H1 (cell line): ENCODE data around the gene TMEM198. TPM values are rescaled to one million over a fixed set of nuclear protein-coding genes. Genes with fewer than 3 reads are reported as not detected.

Source experiments
- CTCF ChIA-PET: fragments of 300-600 bp; sonication (Branson Sonifier 250); formaldehyde crosslinking; loops from one replicate; lab custom pipeline; 2021; ENCODE audit not compliant: partially characterized antibody; lab: Charles Lee
- POLR2A ChIA-PET: fragments of 300-600 bp; sonication (Branson Sonifier 250); formaldehyde crosslinking; loops from one replicate; lab custom pipeline; 2021; ENCODE audit warnings: inconsistent platforms; ENCODE audit not compliant: partially characterized antibody; lab: Charles Lee
- DNase-seq, 2 experiments: peaks; one replicate each; pipeline versions ENCODE4 v3.0.0 to v3.0.0-alpha.2; 2010 to 2022; ENCODE audit warnings: low spot score in 2 of 2, low read depth in 1 of 2, mixed read lengths in 1 of 2
- FAIRE-seq: peaks from 2 replicates; lab custom pipeline; 2011; peaks lifted over from hg19 to GRCh38; lab: Jason Lieb, UNC
- H2AFZ ChIP-seq: 2 replicates; pipeline ENCODE4 v1.8.1; 2012; ENCODE audit warnings: low read length, inconsistent platforms
- H2AK5ac ChIP-seq: 2 replicates; pipeline ENCODE4 v1.6.1; 2013; ENCODE audit warnings: low read depth, low read length
- H2BK120ac ChIP-seq: replicated peaks from 2 replicates; pipeline ENCODE3; 2013; ENCODE audit warnings: low read depth, low read length, inconsistent platforms
- H2BK12ac ChIP-seq: 2 replicates; pipeline ENCODE4 v1.6.1; 2013; ENCODE audit warnings: low read depth, low read length
- H2BK15ac ChIP-seq: 2 replicates; pipeline ENCODE4 v1.6.1; 2013; ENCODE audit warnings: low read length
- H2BK20ac ChIP-seq: 2 replicates; pipeline ENCODE4 v1.6.1; 2013; ENCODE audit warnings: low read length
- H2BK5ac ChIP-seq: 2 replicates; pipeline ENCODE4 v1.6.1; 2013; ENCODE audit warnings: low read depth, low read length
- H3K14ac ChIP-seq: 2 replicates; pipeline ENCODE4 v1.6.1; 2013; ENCODE audit warnings: inconsistent platforms; ENCODE audit not compliant: insufficient read length
- H3K18ac ChIP-seq: 2 replicates; pipeline ENCODE4 v1.6.1; 2013; ENCODE audit warnings: low read length; ENCODE audit errors: extremely low read depth
- H3K23ac ChIP-seq: 2 replicates; pipeline ENCODE4 v1.6.1; 2013; ENCODE audit warnings: inconsistent platforms; ENCODE audit not compliant: insufficient read length
- H3K23me2 ChIP-seq: 2 replicates; pipeline ENCODE4 v1.6.1; 2013; ENCODE audit warnings: low read depth, low read length
- H3K27ac ChIP-seq: 2 replicates; pipeline ENCODE4 v1.6.1; 2011; ENCODE audit warnings: low read depth, low read length, inconsistent platforms
- H3K27me3 ChIP-seq, 4 experiments: replicated peaks in 1 of 4; 1 replicate in 1 of 4; 2 replicates in 3 of 4; pipeline versions ENCODE4 v1.6.1 to v1.8.1; 2011 to 2013; ENCODE audit warnings: low read length in 3 of 4, mild to moderate bottlenecking in 3 of 4, inconsistent platforms in 2 of 4, mixed read lengths in 2 of 4, moderate library complexity in 1 of 4; ENCODE audit not compliant: control insufficient read depth in 3 of 4, insufficient read depth in 3 of 4; ENCODE audit errors: extremely low read depth in 1 of 4
- H3K36me3 ChIP-seq, 4 experiments: 2 replicates each; pipeline versions ENCODE4 v1.6.1 to v1.8.1; 2011 to 2013; ENCODE audit warnings: mild to moderate bottlenecking in 4 of 4, low read length in 3 of 4, moderate library complexity in 2 of 4, control low read depth in 1 of 4, inconsistent platforms in 1 of 4; ENCODE audit not compliant: insufficient read depth in 4 of 4, control insufficient read depth in 2 of 4
- H3K4ac ChIP-seq: replicated peaks from 2 replicates; pipeline ENCODE3; 2013; ENCODE audit warnings: low read length, low read depth, mixed read lengths, inconsistent platforms; ENCODE audit not compliant: insufficient read length
- H3K4me1 ChIP-seq, 4 experiments: replicated peaks in 1 of 4; 1 replicate in 1 of 4; 2 replicates in 3 of 4; pipeline versions ENCODE4 v1.6.1 to v1.8.1; 2011 to 2013; ENCODE audit warnings: low read length in 3 of 4, inconsistent platforms in 2 of 4, mixed read lengths in 1 of 4; ENCODE audit not compliant: insufficient read depth in 4 of 4, control insufficient read depth in 3 of 4
- H3K4me2 ChIP-seq, 2 experiments: 2 replicates each; pipeline versions ENCODE4 v1.6.1 to v1.8.1; 2011 to 2013; ENCODE audit warnings: low read depth in 2 of 2, low read length in 2 of 2, control low read depth in 1 of 2, inconsistent platforms in 1 of 2, mild to moderate bottlenecking in 1 of 2; ENCODE audit not compliant: insufficient read depth in 1 of 2
- H3K4me3 ChIP-seq, 4 experiments: fragments of 200-600, 300-600 bp in 1 of 4; sonication (generic), shearing (Covaris generic), sonication (Bioruptor Twin) in 1 of 4; 2 replicates each; pipeline versions ENCODE4 v1.5.1 to v1.8.1; 2011 to 2016; ENCODE audit warnings: low read length in 4 of 4, low read depth in 3 of 4, control low read depth in 2 of 4, inconsistent platforms in 2 of 4, mild to moderate bottlenecking in 2 of 4, mixed read lengths in 1 of 4, moderate library complexity in 1 of 4; ENCODE audit not compliant: insufficient read depth in 2 of 4; ENCODE audit errors: extremely low read depth in 1 of 4
- H3K56ac ChIP-seq: replicated peaks from 2 replicates; pipeline ENCODE3; 2013; ENCODE audit warnings: low read depth, mild to moderate bottlenecking, mixed read lengths, low read length, inconsistent platforms; ENCODE audit not compliant: insufficient read length
- H3K79me1 ChIP-seq: 2 replicates; pipeline ENCODE4 v1.6.1; 2013; ENCODE audit warnings: low read depth, low read length, control low read depth
- H3K79me2 ChIP-seq, 2 experiments: 2 replicates each; pipeline versions ENCODE4 v1.6.1 to v1.8.1; 2012 to 2013; ENCODE audit warnings: low read length in 2 of 2, mild to moderate bottlenecking in 2 of 2, inconsistent platforms in 1 of 2; ENCODE audit not compliant: insufficient read depth in 2 of 2, control insufficient read depth in 1 of 2
- H3K9ac ChIP-seq, 4 experiments: replicated peaks in 1 of 4; 1 replicate in 1 of 4; 2 replicates in 3 of 4; pipeline versions ENCODE4 v1.6.1 to v1.8.1; 2011 to 2013; ENCODE audit warnings: low read depth in 3 of 4, low read length in 3 of 4, control low read depth in 2 of 4, mild to moderate bottlenecking in 2 of 4, moderate library complexity in 2 of 4, inconsistent platforms in 1 of 4; ENCODE audit errors: extremely low read depth in 1 of 4
- H3K9me3 ChIP-seq, 2 experiments: 2 replicates each; pipeline versions ENCODE4 v1.6.1 to v1.8.1; 2012 to 2013; ENCODE audit warnings: mild to moderate bottlenecking in 2 of 2, moderate library complexity in 2 of 2, control low read depth in 1 of 2, inconsistent platforms in 1 of 2, low read depth in 1 of 2, low read length in 1 of 2, mixed read lengths in 1 of 2; ENCODE audit not compliant: insufficient read depth in 2 of 2
- H4K20me1 ChIP-seq, 2 experiments: replicated peaks in 1 of 2; 2 replicates each; pipeline versions ENCODE3 to v1.8.1; 2011 to 2013; ENCODE audit warnings: inconsistent platforms in 2 of 2, low read length in 2 of 2, mild to moderate bottlenecking in 1 of 2; ENCODE audit not compliant: insufficient read depth in 2 of 2, control insufficient read depth in 1 of 2
- H4K5ac ChIP-seq: 2 replicates; pipeline ENCODE4 v1.6.1; 2013; ENCODE audit warnings: low read length, low read depth, mixed read lengths, inconsistent platforms; ENCODE audit not compliant: insufficient read length
- H4K8ac ChIP-seq: 2 replicates; pipeline ENCODE4 v1.8.0; 2013; ENCODE audit warnings: mild to moderate bottlenecking, moderate library complexity, low read length, inconsistent platforms; ENCODE audit not compliant: insufficient read depth; ENCODE audit errors: extremely low read depth
- H4K91ac ChIP-seq: replicated peaks from 2 replicates; pipeline ENCODE3; 2013; ENCODE audit warnings: low read length, mixed read lengths, inconsistent platforms; ENCODE audit not compliant: insufficient read length
- ATF3 ChIP-seq: IDR thresholded peaks from 2 replicates; pipeline ENCODE4 v1.6.1; 2011; ENCODE audit warnings: low read depth, mild to moderate bottlenecking, low read length; ENCODE audit not compliant: insufficient read depth
- CEBPB ChIP-seq: IDR thresholded peaks from 2 replicates; pipeline ENCODE4 v1.6.1; 2012; ENCODE audit warnings: low read depth, low read length
- GABPA ChIP-seq: IDR thresholded peaks from 2 replicates; pipeline ENCODE4 v1.6.1; 2011; ENCODE audit warnings: mild to moderate bottlenecking, low read length, moderate library complexity, borderline replicate concordance; ENCODE audit not compliant: insufficient read depth
- HDAC2 ChIP-seq, 2 experiments: fragments of 300-600 bp in 1 of 2; sonication (generic) in 1 of 2; IDR thresholded peaks; 2 replicates each; pipeline ENCODE4 v1.6.1; 2011 to 2012; ENCODE audit warnings: low read depth in 2 of 2, low read length in 2 of 2, mild to moderate bottlenecking in 2 of 2, moderate library complexity in 2 of 2, borderline replicate concordance in 1 of 2, inconsistent platforms in 1 of 2
- JUND ChIP-seq: IDR thresholded peaks from 2 replicates; pipeline ENCODE4 v1.6.1; 2011; ENCODE audit warnings: mild to moderate bottlenecking, improper control_type of control experiment, low read length
- RNF2 ChIP-seq: fragments of 200-900, 300-1000 bp; sonication (generic); IDR thresholded peaks from 2 replicates; pipeline ENCODE4 v1.7.1; 2016; ENCODE audit warnings: borderline replicate concordance, low read depth, mild to moderate bottlenecking, antibody characterized with exemption, low read length; ENCODE audit not compliant: poor library complexity, severe bottlenecking; ENCODE audit errors: missing control alignments
- SIN3A ChIP-seq, 2 experiments: IDR thresholded peaks in 1 of 2; conservative IDR thresholded peaks in 1 of 2; 2 replicates each; pipeline ENCODE4 v1.6.1; 2011 to 2012; ENCODE audit warnings: low read length in 2 of 2, improper control_type of control experiment in 1 of 2, low read depth in 1 of 2, mild to moderate bottlenecking in 1 of 2
- TAF7 ChIP-seq: optimal IDR thresholded peaks from 2 replicates; pipeline ENCODE3; 2011; ENCODE audit warnings: low read depth, mild to moderate bottlenecking, inconsistent platforms, low read length, moderate library complexity, borderline replicate concordance
- TEAD4 ChIP-seq: IDR thresholded peaks from 2 replicates; pipeline ENCODE4 v1.6.1; 2012; ENCODE audit warnings: low read depth, low read length, inconsistent platforms, mixed read lengths
- ZNF274 ChIP-seq: IDR thresholded peaks from 2 replicates; pipeline ENCODE4 v1.7.0; 2012; ENCODE audit warnings: low read length, borderline replicate concordance; ENCODE audit errors: extremely low read depth
- WGBS, 2 experiments: shearing (Covaris generic) in 1 of 2; methylation state at CpG; one replicate each; pipeline versions ENCODE4 v1.1.6 to v1.1.7; 2013 to 2015; ENCODE audit warnings: low lambda C conversion rate in 2 of 2, mixed read lengths in 2 of 2, inconsistent platforms in 1 of 2, low coverage in 1 of 2, missing lambda C conversion rate in 1 of 2; ENCODE audit not compliant: insufficient replicate concordance in 2 of 2, insufficient coverage in 1 of 2, insufficient read length in 1 of 2; ENCODE audit errors: extremely low coverage in 1 of 2, missing lambda C conversion rate in 1 of 2; 5-methylcytosine and 5-hydroxymethylcytosine counted together
- polyA plus RNA-seq, 7 experiments: library from polyadenylated mRNA; depleted of rRNA in 3 of 7; stranded (reverse) in 5 of 7; unstranded in 2 of 7; fragments of >200 nt in 5 of 7; fragments of 200-250 nt in 2 of 7; gene quantifications; 1 replicate in 5 of 7; 2 replicates in 1 of 7; 4 replicates in 1 of 7; pipeline versions ENCODE4 v1.2.1 to v1.2.3, GENCODE V29; 2011 to 2013; ENCODE audit warnings: missing spikeins in 2 of 7, mixed read lengths in 2 of 7
- total RNA-seq: library from RNA; stranded (reverse); fragmentation: NEBNext Ultra II Directional; extraction: Animal tissue kit (Norgen Biotek cat#: 25700); gene quantifications from 2 replicates; pipeline ENCODE4 v1.2.1, GENCODE V29; 2021
- TF ChIP-seq, protein P1 (sequence below): IDR thresholded peaks from 2 replicates; pipeline ENCODE4 v1.6.1; 2011; ENCODE audit warnings: low read length, improper control_type of control experiment

The TMEM198 gene
- total and polyA plus RNA-seq, 2 of the 8 experiments (the other 6 are each of a cell fraction or from before 2014, with no cell fraction given) = 10.2 to 10.4 TPM

GRCh38 chr2:219581346-219581745, 37.5 kb downstream of the TMEM198 start:
- Histone ChIP-seq H3K4ac (no peak overlapping the region), H4K20me1 (no peaks in the 10 kb centered on the region), H2AK5ac (no peak overlapping the region), H3K79me1 (no peaks in the 10 kb centered on the region), H2BK20ac (no peak overlapping the region), H3K4me2 (no peak overlapping the region), H3K27me3 (no peaks in the 10 kb centered on the region; a peak in 1 of 7 replicates), H2BK15ac (no peak overlapping the region), H3K4me3 (no peak overlapping the region), H3K56ac (no peak overlapping the region), H3K14ac (no peak overlapping the region), H3K23ac (no peak overlapping the region), H3K36me3 (no peaks in the 10 kb centered on the region), H3K9me3 (no peaks in the 10 kb centered on the region), H3K27ac (no peak overlapping the region), H2AFZ (no peak overlapping the region), H2BK5ac (no peak overlapping the region), H3K23me2 (no peaks in the 10 kb centered on the region; the same call in 1 of the 2 replicates), H2BK120ac (no peak overlapping the region), H4K5ac (no peak overlapping the region), H3K4me1 (peaks cover 7 to 14% (median 11%) of the 10 kb centered on the region in 4 experiments), H4K91ac (no peak overlapping the region), H3K18ac (no peak overlapping the region), H4K8ac (no peak overlapping the region), H2BK12ac (no peak overlapping the region), H3K79me2 (no peaks in the 10 kb centered on the region), H3K9ac (no peak overlapping the region)
- 88% methylated on average over 2 of the region's 2 CpGs; no CpG with 5 or more reads in 1 of the 2 experiments for WGBS, 2 experiments
- POLR2A ChIA-PET = interaction anchor here (1.3 to 18.6 kb wide), 3 partner anchors 10 to 23 kb away, joined by 3 to 293 read pairs (median 4); partner anchors contain the start of gene OBSL1
- FAIRE-seq = no peak
- TF ChIP-seq JUND (no peak), TEAD4 (no peak), HDAC2 (IDR thresholded peaks at IDR 0.05; ENCODE audit: borderline replicate concordance in 1 of 2, low read depth in 2 of 2, low read length in 2 of 2) (no peak), SIN3A (conservative IDR thresholded peaks at IDR 0.05 in 1 of 2, IDR thresholded peaks at IDR 0.05 in 1 of 2; ENCODE audit: low read depth in 1 of 2, low read length in 2 of 2) (no peak), ZNF274 (no peak), TAF7 (no peak), CEBPB (no peak), GABPA (no peak), ATF3 (no peak), RNF2 (no peak)
- TF ChIP-seq, protein P1, sequence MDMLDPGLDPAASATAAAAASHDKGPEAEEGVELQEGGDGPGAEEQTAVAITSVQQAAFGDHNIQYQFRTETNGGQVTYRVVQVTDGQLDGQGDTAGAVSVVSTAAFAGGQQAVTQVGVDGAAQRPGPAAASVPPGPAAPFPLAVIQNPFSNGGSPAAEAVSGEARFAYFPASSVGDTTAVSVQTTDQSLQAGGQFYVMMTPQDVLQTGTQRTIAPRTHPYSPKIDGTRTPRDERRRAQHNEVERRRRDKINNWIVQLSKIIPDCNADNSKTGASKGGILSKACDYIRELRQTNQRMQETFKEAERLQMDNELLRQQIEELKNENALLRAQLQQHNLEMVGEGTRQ = no peak
- CTCF ChIA-PET = interaction anchor here (0.6 to 5.9 kb wide), 6 partner anchors 10 to 38 kb away, joined by 3 to 51 read pairs (median 3); partner anchors contain the start of gene OBSL1
- no peak for DNase-seq
